Stimulated activated CD4-positive, alpha-beta T cell treated with anti-CD3 and anti-CD28 coated beads, TNF-alpha, amount 100 ng/mL, for 1 hour (primary cell): ENCODE measurements around the gene UNC13A.

Experiments
- DNase-seq, 3 donors: peaks; one replicate each; pipeline ENCODE4 v3.0.0-alpha.2; 2020; ENCODE audit warnings: low read depth in 3 of 3, low spot score in 1 of 3

The UNC13A gene

GRCh38 chr19:17627161-17627560 is 61.0 kb downstream of the UNC13A start:
- no peak for DNase-seq

GRCh38 chr19:17626456-17627015 is 61.6 kb downstream of the UNC13A start:
- DNase-seq: no peak

GRCh38 chr19:17625980-17626379 is 62.2 kb downstream of the UNC13A start:
- no peak for DNase-seq

GRCh38 chr19:17625043-17625442 is 63.1 kb downstream of the UNC13A start:
- DNase-seq: no peak

GRCh38 chr19:17624314-17624991 is 63.7 kb downstream of the UNC13A start:
- no peak for DNase-seq

- no peak for DNase-seq
Observed at GRCh38 chr19:17623224-17623935, 64.8 kb downstream of the UNC13A start.

GRCh38 chr19:17620696-17621095 is 67.5 kb downstream of the UNC13A start:
- DNase-seq: no peak

- DNase-seq: no peak
Observed at GRCh38 chr19:17618936-17619335, 69.2 kb downstream of the UNC13A start.

GRCh38 chr19:17618281-17618903 is 69.8 kb downstream of the UNC13A start:
- DNase-seq: no peak

GRCh38 chr19:17617807-17618192 is 70.4 kb downstream of the UNC13A start:
- no peak for DNase-seq

GRCh38 chr19:17616961-17617806 is 71.0 kb downstream of the UNC13A start:
- DNase-seq: no peak

- DNase-seq: no peak
Observed at GRCh38 chr19:17616686-17616960, 71.5 kb downstream of the UNC13A start.

- DNase-seq: no peak
Observed at GRCh38 chr19:17615889-17616685, 72.1 kb downstream of the UNC13A start.

- DNase-seq: no peak
Observed at GRCh38 chr19:17614476-17614875, 73.7 kb downstream of the UNC13A start.

- DNase-seq: no peak
Observed at GRCh38 chr19:17611462-17612244, 76.5 kb downstream of the UNC13A start.

GRCh38 chr19:17610384-17610783 is 77.8 kb downstream of the UNC13A start:
- no peak for DNase-seq

- DNase-seq: no peak
Observed at GRCh38 chr19:17607936-17608335, 80.2 kb downstream of the UNC13A start.

- no peak for DNase-seq
Observed at GRCh38 chr19:17606590-17607185, 81.5 kb downstream of the UNC13A start.
